ENCODE measurements around the gene OR2T2.
"Not testable (repeated sequence)": the region's sequence is repeated elsewhere in the genome, so short reads cannot be mapped to it uniquely, and the experiment has no call there.

The OR2T2 gene

DNA sequence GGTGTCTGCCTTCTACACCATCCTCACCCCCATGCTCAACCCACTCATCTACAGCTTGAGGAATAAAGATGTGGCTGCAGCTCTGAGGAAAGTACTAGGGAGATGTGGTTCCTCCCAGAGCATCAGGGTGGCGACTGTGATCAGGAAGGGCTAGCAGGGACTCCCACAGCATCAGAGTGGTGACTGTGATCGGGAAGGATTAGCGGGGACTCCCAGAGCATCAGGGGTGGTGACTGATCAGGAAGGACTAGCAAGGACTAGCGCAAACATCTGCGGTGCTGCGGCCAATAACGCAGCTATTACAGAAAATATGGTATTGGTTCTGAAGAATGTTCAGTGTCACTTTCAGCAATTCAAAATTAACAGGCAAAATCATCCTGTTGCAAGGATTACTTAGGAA, 8.2 kb downstream of the OR2T2 start:
- not testable (repeated sequence) for DNase-seq

DNA sequence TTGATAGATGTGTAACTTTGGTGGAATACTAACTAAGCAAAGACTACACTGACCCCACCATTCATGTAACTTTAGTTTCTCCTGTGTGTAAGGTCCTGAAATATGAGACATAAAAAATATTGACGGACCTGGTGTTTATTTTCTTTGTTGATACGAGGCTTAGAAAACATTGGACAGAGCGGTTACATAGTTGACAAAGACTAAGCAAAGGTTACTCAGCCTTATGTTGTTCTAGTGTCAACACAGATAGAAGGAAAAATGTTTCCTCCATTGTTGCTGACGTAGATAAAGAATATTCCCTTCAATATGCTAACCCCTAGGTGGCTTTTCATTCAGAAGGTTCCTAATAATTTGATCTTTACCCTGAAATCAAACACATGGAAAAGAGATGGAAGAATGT, 9.6 kb downstream of the OR2T2 start:
- not testable (repeated sequence) for DNase-seq

DNA sequence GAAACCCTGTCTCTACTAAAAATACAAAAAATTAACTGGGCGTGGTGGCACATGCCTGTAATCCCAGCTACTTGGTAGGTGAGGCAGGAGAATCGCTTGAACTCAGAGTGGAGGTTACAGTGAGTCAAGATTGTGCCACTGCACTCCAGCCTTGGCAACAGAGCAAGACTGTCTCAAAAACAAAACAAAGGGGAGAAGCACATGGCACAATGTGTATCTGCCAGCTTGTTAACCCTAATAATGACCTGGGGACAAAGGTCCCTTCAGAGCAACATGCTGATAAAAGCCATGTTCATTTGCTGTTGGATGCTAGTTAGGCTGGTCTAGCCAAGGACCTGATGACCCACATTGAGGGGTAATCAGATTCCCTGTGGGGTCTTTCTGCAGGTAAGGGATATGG, 11.2 kb downstream of the OR2T2 start:
- DNase-seq, result not testable (repeated sequence)

DNA sequence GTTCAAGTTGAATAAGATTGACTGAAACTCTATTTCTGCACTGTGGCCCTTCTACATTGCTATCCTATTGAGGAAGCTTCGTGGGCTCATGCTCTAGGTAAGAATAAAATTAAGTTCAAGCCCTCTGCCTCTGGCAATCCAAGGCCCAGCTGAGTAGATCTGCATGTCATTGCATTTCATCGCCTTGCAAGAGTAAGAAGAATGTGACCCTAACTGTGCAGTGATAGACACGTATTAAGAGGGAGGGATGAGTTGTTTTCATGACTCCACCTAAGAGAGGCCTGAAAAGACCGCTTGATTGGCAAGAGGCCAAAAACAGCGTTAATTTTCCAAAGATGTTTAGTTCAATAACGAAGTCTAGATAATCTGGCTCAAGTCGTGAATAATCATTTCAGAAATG, 13.7 kb downstream of the OR2T2 start:
- not testable (repeated sequence) for DNase-seq

DNA sequence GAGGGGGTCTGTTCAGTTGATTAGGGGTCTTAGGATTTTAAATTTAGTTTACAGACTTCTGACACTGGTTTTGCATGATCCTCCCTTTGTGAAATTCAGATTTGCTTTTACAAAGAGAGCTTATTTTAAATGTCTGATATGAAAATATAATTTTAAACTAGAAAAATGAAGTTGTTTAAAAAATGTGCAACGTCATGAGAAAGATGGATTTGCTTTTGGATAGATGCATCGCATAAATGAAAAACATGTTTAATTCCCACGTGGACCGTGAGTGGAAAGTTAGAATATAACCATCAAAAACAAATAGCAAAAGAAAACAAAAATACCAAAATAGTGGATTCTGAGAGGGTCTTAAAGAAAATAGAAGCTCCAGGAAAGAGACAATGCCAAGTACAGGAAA, 25.7 kb downstream of the OR2T2 start:
- no peak for DNase-seq

DNA sequence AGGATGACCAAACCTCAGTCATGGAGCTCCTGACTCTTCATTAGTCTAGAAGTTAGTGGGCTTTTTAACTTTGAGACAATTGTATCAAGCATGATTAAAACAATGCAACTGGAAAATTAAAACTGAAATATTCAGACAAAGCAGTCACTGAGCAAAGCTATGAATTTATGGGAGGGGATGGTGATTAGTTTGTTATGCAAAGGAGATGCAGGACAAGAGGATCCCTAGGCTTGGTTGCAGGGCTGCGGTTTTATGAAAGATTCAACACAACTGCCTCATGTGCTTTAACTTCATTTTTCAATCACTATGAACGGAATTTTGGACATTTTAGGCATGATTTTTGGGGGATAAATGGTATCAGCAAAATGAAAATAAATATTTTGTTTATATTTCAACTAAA, 26.7 kb downstream of the OR2T2 start:
- DNase-seq, result not testable (repeated sequence)

DNA sequence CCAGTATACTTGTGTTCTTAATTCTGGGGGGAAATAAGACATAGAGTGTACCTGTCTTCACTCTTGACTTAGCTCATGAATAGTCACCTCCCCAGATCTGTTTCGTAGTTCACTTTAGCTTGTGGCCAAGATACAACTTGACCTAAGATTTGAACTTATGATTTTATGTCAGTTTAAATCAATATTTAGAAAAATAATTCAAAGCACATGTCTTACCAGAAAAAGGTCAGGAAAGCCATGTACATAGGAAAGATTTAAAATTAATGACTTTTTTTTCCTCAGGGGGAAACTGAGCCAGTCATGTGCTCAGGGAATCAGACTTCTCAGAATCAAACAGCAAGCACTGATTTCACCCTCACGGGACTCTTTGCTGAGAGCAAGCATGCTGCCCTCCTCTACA, 27.6 kb downstream of the OR2T2 start, which contains the start of gene OR2T3:
OR2T3 (plus strand) TSS at position 301 of the 400 bp plus-strand sequence; CDS start at position 301, 0 bp downstream.
- DNase-seq, result not testable (repeated sequence)

DNA sequence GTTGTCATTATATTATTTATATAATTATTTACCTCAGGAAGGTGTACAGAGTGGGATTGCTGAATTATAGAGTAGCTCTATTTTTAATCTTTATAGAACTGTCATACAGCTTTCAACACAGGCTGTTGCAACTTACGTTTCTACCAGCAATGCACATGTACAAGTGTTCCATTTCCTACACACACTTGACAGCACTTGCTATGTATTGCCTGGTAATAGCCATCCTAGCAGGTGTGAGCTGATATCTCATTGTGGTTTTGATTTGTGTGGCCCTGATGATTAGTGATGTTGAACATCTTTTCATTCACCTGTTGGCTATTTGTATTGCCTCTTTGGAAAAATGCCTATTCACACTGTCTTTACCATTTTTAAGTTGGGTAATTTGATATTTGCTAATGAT, 30.2 kb downstream of the OR2T2 start:
- not testable (repeated sequence) for DNase-seq

DNA sequence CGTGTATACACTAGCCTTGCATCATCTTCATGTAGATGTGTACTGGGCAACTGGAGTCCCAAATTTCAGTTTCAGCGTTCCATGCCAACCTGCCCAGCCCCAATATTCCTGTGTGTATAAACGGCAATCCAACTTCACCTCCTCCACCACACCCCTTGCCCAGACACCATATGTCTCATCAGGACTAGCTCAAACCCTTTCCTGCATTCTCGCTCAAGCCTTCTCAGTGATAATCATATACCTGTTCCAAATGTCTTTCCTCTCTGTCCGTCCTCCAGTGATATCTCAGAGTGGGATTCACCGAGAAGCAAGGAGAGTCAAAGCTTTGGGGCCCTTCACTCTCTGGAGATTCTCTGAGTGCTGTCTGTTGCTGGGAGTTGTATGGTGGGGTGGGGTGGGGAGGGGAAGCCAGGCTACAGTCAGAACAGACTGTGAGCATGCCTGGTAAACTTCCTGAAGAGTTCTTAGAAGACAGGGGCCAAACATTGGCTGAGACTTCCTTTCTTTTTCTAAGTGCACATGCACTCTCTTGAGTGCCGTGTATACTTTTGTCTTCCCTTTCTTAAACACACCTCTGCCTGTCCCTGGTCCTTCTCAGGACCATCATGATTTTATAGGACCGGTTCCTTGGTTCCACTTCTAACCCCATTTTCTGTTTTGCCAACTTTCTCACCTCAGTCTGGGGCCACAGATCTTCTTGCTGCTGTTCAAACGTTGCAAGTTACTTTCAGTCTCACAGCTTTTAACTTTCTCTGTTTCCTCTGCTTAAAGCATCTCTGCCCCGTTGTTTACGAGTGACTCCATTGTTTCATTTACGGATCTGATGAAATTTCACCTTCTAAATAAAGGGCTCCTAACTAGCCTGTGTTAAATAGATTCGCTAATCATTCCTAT, 36.5 kb downstream of the OR2T2 start:
- not testable (repeated sequence) for DNase-seq

DNA sequence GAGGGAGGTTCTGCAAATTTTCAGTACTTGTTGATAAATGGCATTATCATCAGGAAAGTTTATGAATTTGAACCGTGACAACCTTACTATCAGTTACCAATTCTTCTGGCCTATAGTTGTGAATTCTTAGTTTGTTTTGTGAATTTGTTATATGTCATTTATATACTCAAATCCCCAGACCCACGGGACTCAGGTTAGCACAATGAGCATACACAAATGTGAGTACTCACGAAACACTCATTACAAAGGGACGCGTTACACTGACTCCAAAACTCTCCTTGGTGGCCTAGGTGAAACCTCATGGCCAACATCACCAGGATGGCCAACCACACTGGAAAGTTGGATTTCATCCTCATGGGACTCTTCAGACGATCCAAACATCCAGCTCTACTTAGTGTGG, 42.9 kb downstream of the OR2T2 start, which contains the start of gene OR2T5:
OR2T5 (plus strand) TSS at position 301 of the 400 bp plus-strand sequence; CDS start at position 301, 0 bp downstream.
- not testable (repeated sequence) for DNase-seq

DNA sequence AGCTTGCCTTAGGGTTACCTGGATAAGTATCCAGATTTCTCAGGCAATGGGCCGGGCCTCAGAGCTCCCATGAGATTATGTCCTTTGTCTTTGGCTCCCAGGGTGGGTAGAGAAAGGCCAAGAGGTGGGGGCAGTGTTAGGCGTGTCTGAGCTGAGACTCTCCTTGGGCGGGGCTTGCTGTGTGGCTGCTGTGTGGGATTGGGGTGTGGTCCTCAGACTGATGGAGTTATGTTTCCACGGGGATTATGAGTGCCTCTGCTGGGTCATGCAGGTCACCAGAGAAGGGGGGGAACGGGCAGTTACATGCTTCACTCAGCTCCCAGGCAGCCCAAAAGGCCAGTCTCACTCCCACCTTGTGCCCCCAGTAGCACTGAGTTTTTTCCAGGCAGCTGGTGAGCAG, 51.2 kb downstream of the OR2T2 start:
- DNase-seq, result not testable (repeated sequence)

DNA sequence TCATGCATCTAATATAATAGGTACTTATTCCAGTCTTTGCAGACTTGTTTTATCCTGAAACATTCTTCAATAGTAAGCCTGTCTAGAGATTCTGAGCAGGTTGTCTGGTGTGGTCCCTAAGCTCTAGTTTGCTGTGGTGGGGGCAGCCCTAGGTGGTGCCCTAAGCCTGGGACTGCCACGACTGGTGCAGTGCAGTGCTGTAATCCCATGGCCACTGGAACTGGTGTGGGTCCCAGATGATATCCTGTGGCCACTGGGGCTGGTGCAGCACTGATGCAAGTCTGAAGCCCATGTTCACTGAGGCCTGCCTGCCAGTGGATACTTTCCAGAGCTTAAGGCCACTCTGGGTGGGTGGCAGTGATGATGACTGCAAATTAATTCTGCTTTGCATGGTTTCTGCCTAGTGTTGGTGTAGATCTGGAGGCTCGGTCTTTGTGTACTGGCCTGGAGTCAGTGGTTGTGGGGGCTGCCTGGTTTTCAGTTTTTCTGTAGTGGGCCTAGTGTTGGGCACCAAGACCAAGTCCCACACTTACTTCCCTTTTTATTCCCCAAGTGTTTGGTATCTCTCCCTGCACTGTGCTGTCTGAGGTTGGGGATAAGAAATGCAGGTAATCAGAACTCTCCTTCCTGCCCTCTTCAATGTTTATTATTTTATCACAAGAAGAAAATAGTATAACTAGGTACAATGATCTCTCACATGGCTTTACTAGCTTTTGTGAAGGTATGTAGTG, 55.0 kb downstream of the OR2T2 start:
- DNase-seq, result not testable (repeated sequence)

Measured in inflammatory macrophage treated with lipopolysaccharide for 4 hours (primary cell).